NCI-H1694 treated with DMSO at 0.1 percent for 48 hours (cell line): Measurements from ENCODE around the gene ING5.

ENCODE experiments used
- DNase-seq: peaks from one replicate; lab custom pipeline; 2025; lab: John Stamatoyannopoulos, UW

The ING5 gene

DNA sequence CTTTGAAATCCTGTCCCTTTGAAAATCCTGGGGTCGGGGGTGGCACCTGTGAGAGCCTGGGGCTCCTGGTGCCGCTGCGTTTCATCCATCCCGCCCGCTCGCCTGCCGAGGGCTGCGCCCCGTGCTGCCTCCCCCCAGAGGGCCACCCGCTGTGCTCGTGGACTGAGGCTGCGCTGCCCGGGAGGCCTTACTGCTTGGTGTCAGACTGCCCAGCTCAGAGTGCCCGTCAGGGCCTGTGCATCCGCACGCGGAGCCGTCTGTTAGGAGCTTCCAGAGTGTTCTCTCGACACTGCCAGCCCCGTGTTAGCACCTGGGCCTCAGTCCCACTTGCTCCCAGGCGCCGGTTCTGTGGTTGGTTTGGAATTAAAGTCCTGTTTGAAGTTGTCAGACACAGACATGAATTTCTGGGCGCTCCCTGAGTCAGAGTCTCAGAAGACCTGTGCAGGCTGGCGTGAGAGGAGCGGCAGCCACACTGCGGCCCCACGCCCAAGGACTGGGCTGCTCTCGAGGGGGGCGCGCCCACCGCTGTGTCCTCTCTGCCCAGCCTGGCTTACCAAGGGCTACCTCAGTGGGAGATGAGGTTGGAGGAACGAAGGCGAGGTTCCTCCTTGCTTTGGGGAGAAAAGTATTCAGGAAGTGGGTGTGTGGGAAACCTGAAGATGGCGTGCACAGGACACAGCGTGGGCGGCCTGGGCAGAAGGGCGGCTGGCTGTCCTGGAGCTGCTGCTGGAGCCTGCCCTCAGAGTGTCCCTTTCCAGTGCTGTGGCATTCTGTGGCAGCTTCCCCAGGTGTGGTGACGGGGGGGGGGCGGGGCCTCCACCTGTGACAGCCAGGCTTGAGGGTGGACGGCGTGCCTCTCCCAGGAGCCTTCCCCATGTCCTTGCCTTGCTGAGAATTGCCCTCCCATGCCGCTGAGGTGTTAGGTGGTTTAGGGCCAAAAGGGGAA is 29.3 kb upstream of the ING5 start:
- no peak for DNase-seq

DNA sequence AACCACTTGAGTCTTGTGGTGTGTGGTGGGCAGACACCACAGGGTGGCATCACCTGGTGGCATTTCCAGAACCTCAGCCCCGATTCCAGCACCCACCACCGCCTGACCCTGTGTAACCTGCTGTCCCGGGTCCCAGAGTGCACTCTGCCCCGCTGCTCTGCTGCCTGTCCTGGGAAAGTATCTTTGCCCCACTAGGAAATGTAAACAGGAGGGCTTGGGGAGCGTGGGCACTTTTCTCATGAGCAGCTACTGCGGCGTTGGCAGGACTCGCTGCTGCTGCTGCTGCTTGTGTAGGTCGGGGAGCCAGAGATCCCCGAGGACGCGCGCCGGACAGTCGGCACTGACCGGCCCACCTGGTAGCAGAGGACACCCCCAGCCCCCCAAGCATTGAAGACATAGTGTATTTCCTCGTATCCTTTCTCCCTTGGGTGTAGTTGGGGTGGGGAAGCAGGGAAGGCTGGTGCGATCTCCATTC is 28.6 kb upstream of the ING5 start:
- no peak for DNase-seq

- DNase-seq = no peak
Measured at GRCh38 chr2:241673797-241674725, 27.8 kb upstream of the ING5 start.

GRCh38 chr2:241675885-241676284 is 26.0 kb upstream of the ING5 start:
- no peak for DNase-seq

- no peak for DNase-seq
Measured at GRCh38 chr2:241676665-241677064, 25.2 kb upstream of the ING5 start.

DNA sequence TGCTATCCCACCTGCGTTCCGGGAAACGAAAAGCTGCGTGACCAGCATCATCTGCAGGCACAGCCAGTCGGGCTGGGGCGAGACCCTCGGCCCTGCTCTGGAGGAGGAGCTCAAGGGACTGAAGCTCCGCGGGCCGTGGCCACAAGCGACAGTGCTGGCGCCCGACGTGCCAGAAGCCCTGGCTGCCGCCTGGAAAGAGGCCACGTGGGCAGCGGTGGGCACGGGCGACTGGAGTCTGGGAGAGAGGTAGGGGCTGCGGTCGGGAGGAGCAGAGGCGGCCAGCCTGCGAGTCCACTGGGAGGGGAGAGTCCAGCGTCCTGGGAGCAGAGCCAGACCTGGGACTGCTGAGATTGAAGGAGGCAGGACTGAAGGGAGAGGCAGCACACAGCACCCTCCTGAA is 24.4 kb upstream of the ING5 start:
- DNase-seq = no peak

- no peak for DNase-seq
Measured at GRCh38 chr2:241678307-241678706, 23.5 kb upstream of the ING5 start.

GRCh38 chr2:241678784-241679540 is 22.9 kb upstream of the ING5 start:
- DNase-seq = no peak

DNA sequence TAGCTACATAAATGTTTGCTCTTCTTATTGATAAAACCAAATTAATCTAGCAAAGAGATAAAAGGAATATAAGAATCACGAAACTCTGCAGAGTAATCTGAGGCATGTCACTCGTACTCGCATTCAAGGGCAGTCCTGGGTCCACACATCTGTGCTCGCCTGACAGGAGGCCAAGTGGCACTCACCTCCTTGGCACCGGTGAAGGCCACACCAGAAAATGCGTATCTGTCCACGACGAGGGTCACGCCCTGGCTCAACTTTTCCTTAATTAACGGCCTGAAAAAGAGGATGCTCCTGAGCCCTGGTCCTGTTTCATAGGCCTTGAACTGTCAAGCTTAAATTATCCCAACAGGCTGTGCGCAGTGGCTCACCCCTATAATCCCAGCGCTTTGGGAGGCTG is 21.8 kb upstream of the ING5 start:
- no peak for DNase-seq

DNA sequence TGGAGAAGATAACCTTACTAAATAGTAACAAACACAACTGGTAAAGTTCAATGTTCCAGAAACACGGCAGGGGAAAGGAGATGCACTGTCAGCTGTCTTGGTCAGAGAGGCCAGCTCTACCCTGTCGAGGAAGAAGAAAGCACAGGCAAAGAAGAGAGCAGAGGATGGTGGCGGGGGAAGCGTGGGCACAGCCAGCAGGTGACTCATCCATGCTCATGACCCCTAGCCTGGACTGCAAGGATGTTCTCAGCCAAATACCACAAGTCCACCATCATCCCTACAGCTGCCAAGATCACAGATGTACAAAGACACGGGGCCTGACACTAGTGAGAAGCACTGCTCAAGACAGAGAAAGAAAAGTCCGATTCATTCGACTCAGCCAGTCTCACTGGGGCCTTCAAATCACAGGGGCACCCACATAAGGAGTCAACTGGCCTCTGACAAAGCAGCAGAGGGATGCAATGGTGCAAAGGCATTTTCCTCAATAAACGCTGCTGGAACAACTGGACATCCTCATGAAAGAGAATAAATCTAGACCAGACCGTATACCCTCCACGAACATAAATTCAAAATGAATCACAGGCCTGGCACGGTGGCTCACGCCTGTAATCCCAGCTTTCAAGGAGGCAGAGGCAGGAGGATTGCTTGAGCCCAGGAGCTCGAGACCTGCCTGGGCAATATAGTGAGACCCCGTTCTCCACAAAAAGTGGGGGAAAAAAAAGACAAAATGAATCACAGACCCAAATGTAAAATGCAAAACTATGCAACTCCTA is 20.8 kb upstream of the ING5 start:
- no peak for DNase-seq

GRCh38 chr2:241686324-241686649 is 15.6 kb upstream of the ING5 start:
- no peak for DNase-seq

DNA sequence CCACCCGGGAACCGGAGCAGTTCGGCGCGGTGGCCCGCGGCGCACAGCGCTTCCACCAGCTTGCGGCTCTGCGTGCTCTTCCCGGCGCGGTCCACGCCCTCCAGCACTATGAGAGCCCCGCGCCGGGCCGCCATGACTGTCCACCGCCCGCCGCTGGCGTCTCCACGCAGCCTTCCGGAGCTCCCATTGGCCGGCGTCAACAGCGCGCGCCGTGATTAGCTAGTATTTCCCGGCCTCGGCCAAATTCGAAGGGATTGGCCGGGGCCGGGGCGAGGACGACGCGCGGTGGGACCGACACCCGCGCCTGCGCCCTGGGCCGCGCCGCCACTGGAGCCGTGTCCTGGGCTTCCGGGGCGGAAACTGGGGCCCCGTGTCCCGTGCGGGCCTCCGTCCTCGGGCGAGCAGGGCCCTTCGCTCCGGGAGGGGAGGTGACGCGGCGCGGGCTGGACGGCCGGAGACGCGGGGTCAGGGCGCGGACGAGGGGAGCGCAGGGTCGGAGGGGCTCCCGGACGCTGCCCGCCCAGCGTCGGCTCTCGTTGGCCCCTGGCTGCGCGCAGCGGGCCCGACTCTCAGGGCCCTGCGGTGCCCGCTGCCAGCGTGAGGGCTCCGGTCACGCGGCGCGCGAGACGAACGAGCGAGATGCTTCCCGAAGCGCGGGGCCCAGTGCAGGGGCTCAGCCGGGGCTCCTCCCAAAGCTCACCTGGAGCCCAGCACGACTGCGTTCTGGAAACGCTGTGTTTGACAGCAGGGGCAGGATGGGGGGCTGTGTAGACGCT is 15.0 kb upstream of the ING5 start, which contains the start of gene DTYMK:
DTYMK (minus strand) TSS at position 166 of the 776 bp plus-strand sequence; CDS start at position 134, 32 bp downstream.
- DNase-seq = peak; percentile 95

- no peak for DNase-seq
Measured at GRCh38 chr2:241689306-241689705, 12.5 kb upstream of the ING5 start.

DNA sequence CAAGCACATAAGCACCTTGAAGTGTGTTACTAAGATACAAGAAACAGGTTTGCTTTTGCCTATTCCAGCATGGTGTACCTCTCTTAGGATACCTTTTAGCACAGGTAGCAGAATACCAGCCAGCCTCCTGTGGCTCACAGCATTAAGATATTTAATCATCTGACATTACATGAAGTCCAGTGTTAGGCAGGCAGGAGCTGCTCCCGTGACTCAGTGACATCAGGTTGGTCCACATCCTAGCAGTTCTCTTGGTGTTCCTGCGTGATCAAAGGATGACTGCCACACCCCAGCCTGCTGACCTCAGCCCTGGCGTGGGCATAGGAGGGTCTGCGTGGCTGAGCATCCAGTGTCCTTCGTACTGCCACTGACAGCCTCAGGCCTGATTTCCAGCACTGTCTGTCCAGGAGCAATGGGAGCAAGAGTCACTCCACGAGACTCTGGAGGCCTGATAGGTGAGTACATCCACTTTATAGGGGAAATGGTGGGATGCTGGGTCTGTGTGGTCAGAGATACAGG is 11.6 kb upstream of the ING5 start:
- DNase-seq = no peak

DNA sequence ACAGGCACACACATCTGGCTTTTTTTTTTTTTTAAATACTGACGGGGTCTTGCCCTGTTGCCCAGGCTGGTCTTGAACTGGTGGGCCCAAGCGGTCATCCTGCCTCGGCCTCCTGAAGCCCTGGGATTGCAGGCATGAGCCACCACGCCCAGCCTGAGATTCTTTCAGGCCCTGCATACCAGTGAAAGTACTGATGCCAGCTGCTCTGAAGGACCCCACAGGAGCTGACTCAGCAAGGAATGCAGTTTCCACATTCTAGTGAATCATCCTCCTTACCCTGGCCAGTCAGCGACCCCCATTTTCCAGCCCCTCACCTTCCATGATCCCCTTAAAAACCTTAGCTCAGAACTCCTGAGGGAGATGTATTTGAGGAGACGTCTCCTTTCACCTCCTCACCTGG is 9.4 kb upstream of the ING5 start:
- DNase-seq = no peak

DNA sequence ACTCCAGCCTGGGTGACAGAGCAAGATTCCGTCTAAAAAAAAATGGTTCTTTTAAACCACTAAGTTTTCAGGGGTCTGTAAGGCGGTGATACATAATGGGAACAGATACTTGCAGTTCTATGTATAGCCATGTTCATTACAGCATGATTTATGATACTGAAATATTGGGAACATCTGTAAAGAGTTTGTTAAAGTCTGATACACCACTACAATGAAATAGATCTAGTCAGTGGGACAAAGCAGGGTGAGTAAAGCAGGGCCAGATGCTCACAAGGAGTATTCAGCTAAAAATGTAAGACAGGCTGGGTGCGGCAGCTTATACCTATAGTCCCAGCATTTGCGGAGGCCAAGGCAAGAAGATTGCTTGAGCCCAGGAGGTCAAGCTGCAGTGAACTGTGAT is 6.2 kb upstream of the ING5 start:
- DNase-seq = no peak

DNA sequence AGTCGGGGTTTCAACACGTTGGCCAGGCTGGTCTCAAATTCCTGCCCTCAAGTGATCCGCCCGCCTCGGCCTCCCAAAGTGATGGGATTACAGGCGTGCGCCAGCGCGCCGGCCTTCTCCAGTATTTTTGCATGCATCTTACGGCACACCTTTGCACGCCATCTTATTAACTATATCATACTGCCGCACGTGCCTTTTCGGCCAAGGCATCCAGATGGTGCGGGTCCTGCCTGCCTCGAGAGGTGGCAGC is 765 bp upstream of the ING5 start:
- DNase-seq = peak; percentile 90

GRCh38 chr2:241702155-241703031 is 554 bp downstream of the ING5 start:
- peak; percentile 64 for DNase-seq

DNA sequence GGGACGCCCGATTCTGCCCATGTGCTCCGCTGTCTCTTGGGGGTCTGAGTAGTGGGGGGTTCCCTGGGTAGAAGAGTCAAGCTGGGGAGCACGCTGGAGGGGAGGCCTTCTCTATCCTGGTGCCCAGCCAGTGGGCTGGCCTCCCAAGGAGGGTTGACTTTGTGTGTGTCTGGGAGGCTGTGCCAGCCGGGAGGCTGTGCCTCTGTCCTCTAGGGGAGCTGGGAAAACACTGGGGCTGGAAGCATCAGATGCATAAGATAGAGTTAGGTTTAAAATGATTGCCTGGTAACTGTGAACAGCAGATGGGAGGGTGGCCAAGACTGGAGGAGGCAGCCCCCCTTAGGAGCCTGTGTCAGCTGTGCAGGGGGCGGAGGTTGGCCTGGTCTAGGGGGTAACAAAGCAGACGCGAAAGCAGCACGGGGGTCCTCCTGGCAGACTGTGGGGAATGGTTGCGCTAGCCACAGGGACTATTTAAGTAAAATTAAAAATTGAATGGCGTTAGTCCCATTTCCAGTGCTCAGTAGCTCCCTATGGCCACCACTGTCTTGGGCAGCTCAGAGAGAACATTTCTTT is 1.3 kb downstream of the ING5 start:
- peak; percentile 37 for DNase-seq
